Hematopoietic multipotent progenitor cell treated with erythropoietin and hydrocortisone succinate and interleukin-3 and kit ligand, for 15 days (in vitro differentiated cells): ENCODE measurements around the gene LBX2.
A peak's percentile ranks its signal among the peaks of the same experiment; 100 is the strongest.

Source experiments
- DNase-seq: peaks from one replicate; pipeline ENCODE4 v3.0.0-alpha.2; 2015; ENCODE audit warnings: low spot score

The LBX2 gene

GRCh38 chr2:74499267-74499939, at the start of gene LBX2:
TSS of gene LBX2 (minus strand) at chr2:74499603. CDS start at chr2:74499537, 66 bp downstream.
- DNase-seq = no peak

GRCh38 chr2:74548285-74548899, 49.0 kb upstream of the LBX2 start:
- DNase-seq = no peak

- no peak for DNase-seq
Measured at GRCh38 chr2:74546004-74546403, 46.6 kb upstream of the LBX2 start.

- DNase-seq = no peak
Measured at GRCh38 chr2:74544634-74545033, 45.2 kb upstream of the LBX2 start.

- DNase-seq = no peak
Measured at GRCh38 chr2:74542978-74543377, 43.6 kb upstream of the LBX2 start.

- DNase-seq = no peak
Measured at GRCh38 chr2:74540291-74540690, 40.9 kb upstream of the LBX2 start.

GRCh38 chr2:74538881-74539339, 39.5 kb upstream of the LBX2 start:
- no peak for DNase-seq

- DNase-seq = no peak
Measured at GRCh38 chr2:74537140-74537539, 37.7 kb upstream of the LBX2 start.

- DNase-seq = no peak
Measured at GRCh38 chr2:74536166-74536950, 37.0 kb upstream of the LBX2 start.

- DNase-seq = no peak
Measured at GRCh38 chr2:74535440-74535965, 36.1 kb upstream of the LBX2 start.

- DNase-seq = no peak
Measured at GRCh38 chr2:74534411-74534810, 35.0 kb upstream of the LBX2 start.

GRCh38 chr2:74533464-74533863, 34.1 kb upstream of the LBX2 start:
- no peak for DNase-seq

- peak; percentile 75 for DNase-seq
Measured at GRCh38 chr2:74532222-74532621, 32.8 kb upstream of the LBX2 start.

GRCh38 chr2:74531666-74532065, 32.3 kb upstream of the LBX2 start:
- no peak for DNase-seq

GRCh38 chr2:74530239-74531187, 31.1 kb upstream of the LBX2 start:
- peak; percentile 94 for DNase-seq

- peak; percentile 94 for DNase-seq
Measured at GRCh38 chr2:74529357-74530238, 30.2 kb upstream of the LBX2 start, which contains the start of the genes AUP1 and HTRA2. TSS of gene AUP1 (minus strand) at chr2:74529706. CDS start at chr2:74529629, 77 bp downstream. TSS of gene HTRA2 (plus strand) at chr2:74529933. CDS start at chr2:74530007, 74 bp downstream.

GRCh38 chr2:74528600-74529356, 29.4 kb upstream of the LBX2 start:
- DNase-seq = no peak

GRCh38 chr2:74527741-74528140, 28.3 kb upstream of the LBX2 start:
- no peak for DNase-seq

GRCh38 chr2:74526649-74527230, 27.3 kb upstream of the LBX2 start:
- DNase-seq = no peak
